K562 (cell line): Measurements from ENCODE around the gene FIBP. TPM values are rescaled to one million over a fixed set of nuclear protein-coding genes. Genes with fewer than 3 reads are reported as not detected.

Experiments
- ARID3B ChIP-seq: fragments of 250-450 bp; sonication (Bioruptor Pico); IDR thresholded peaks from 2 replicates; pipeline ENCODE4 v1.4.0; 2020; ENCODE audit warnings: borderline replicate concordance
- BRF2 ChIP-seq: IDR thresholded peaks from 3 replicates; pipeline ENCODE4 v1.6.1; 2011; ENCODE audit warnings: borderline replicate concordance, mild to moderate bottlenecking; ENCODE audit not compliant: insufficient read length, insufficient read depth
- CEBPB ChIP-seq: fragments of 450-650 bp; IDR thresholded peaks from 2 replicates; pipeline ENCODE4 v1.6.1; 2016; ENCODE audit warnings: missing genetic modification characterization, missing compliant biosample characterization
- CREB3 ChIP-seq: fragments of 450-650 bp; conservative IDR thresholded peaks from 2 replicates; pipeline ENCODE4 v1.6.1; 2016; ENCODE audit warnings: missing genetic modification characterization, low read depth, mild to moderate bottlenecking, missing compliant biosample characterization, moderate library complexity
- E2F5 ChIP-seq: sonication (generic); formaldehyde crosslinking; IDR thresholded peaks from 2 replicates; pipeline ENCODE4 v1.8.0; 2022; ENCODE audit warnings: mild to moderate bottlenecking, missing genetic modification reagents
- HNRNPL ChIP-seq: fragments of 200-400 bp; formaldehyde crosslinking; IDR thresholded peaks from 2 replicates; pipeline ENCODE4 v1.6.1; 2017; ENCODE audit warnings: low read depth, mild to moderate bottlenecking, low read length
- NCOA1 ChIP-seq: fragments of 450-650 bp; IDR thresholded peaks from 2 replicates; pipeline ENCODE4 v1.6.1; 2016; ENCODE audit warnings: low read depth
- NCOR1 ChIP-seq: fragments of 450-650 bp; IDR thresholded peaks from 2 replicates; pipeline ENCODE4 v1.6.1; 2016; ENCODE audit warnings: mild to moderate bottlenecking, moderate library complexity
- PRDM10 ChIP-seq: fragments of 450-650 bp; IDR thresholded peaks from 2 replicates; pipeline ENCODE4 v1.6.1; 2018; ENCODE audit not compliant: partially characterized antibody
- TOE1 ChIP-seq, 2 experiments: fragments of 450-650 bp in 1 of 2; sonication (generic) in 1 of 2; formaldehyde crosslinking in 1 of 2; IDR thresholded peaks; 2 replicates each; pipeline versions ENCODE4 v1.7.1 to v1.8.0; 2016 to 2022; ENCODE audit warnings: borderline replicate concordance in 2 of 2, mild to moderate bottlenecking in 2 of 2, antibody characterized with exemption in 1 of 2, inconsistent platforms in 1 of 2, low read depth in 1 of 2, missing genetic modification reagents in 1 of 2, moderate library complexity in 1 of 2
- TRIM28 ChIP-seq: fragments of 450-650 bp; IDR thresholded peaks from 2 replicates; pipeline ENCODE4 v1.6.1; 2017
- ZBTB49 ChIP-seq: sonication (generic); formaldehyde crosslinking; IDR thresholded peaks from 2 replicates; pipeline ENCODE4 v1.8.0; 2022; ENCODE audit warnings: missing genetic modification reagents, mild to moderate bottlenecking, borderline replicate concordance
- ZFPM2 ChIP-seq: fragments of 250-450 bp; sonication (Bioruptor Pico); IDR thresholded peaks from 2 replicates; pipeline ENCODE4 v1.5.1; 2022; ENCODE audit warnings: mild to moderate bottlenecking
- ZNF143 ChIP-seq: sonication (generic); formaldehyde crosslinking; IDR thresholded peaks from 2 replicates; pipeline ENCODE4 v1.9.0; 2022; ENCODE audit warnings: mild to moderate bottlenecking, missing genetic modification reagents
- polyA plus RNA-seq, 8 experiments: library from polyadenylated mRNA; depleted of rRNA in 4 of 8; stranded (reverse) in 5 of 8; unstranded in 3 of 8; fragments of >200 nt; fragmentation: Nextera tagmentation in 2 of 8; fragmentation: Illumina TruSeq in 1 of 8; extraction: Ambion mirVana in 2 of 8; extraction: Trizol in 1 of 8; gene quantifications; 2 replicates each; pipeline versions ENCODE4 v1.2.1 to v1.2.3, GENCODE V29; 2011 to 2014; ENCODE audit warnings: inconsistent platforms in 1 of 8, missing spikeins in 1 of 8
- total RNA-seq, 7 experiments: library from RNA; depleted of rRNA in 6 of 7; stranded (reverse); fragments of >200 nt in 6 of 7; fragmentation: Illumina TruSeq in 2 of 7; extraction: Trizol in 2 of 7; gene quantifications; 2 replicates each; pipeline versions ENCODE4 v1.2.1 to v1.2.3, GENCODE V29; 2011 to 2021; ENCODE audit warnings: low replicate concordance in 1 of 7

FIBP gene
- total and polyA plus RNA-seq, 9 of the 15 experiments (the other 6 are each of a cell fraction or from before 2014, with no cell fraction given): 41.2 to 79.2 (median 48.6) TPM

- TF ChIP-seq ARID3B (CRISPR knock-in tag) (no peak), PRDM10 (peak; percentile 99), NCOA1 (no peak), CREB3 (tag) (no peak), ZFPM2 (CRISPR knock-in tag) (no peak), ZBTB49 (CRISPR knock-in tag) (no peak), ZNF143 (no peak), TOE1 (IDR thresholded peaks at IDR 0.05; ENCODE audit: borderline replicate concordance) (peak; percentile 48; the same call in 1 of the 2 replicates), TOE1 (CRISPR knock-in tag; IDR thresholded peaks at IDR 0.05; ENCODE audit: borderline replicate concordance, low read depth) (no peak), TRIM28 (no peak), HNRNPL (peak; percentile 86; the same call in 1 of the 2 replicates), NCOR1 (peak; percentile 53), E2F5 (CRISPR knock-in tag) (no peak), CEBPB (tag) (no peak), BRF2 (no peak)
Observed at GRCh38 chr11:65900125-65900898, 12.0 kb upstream of the FIBP start, which contains the start of gene FOSL1 (continued).
